HL-60 (cell line): ENCODE measurements around the gene KY.

Source experiments
- DNase-seq, 2 experiments: peaks; one replicate each; pipeline ENCODE4 v3.0.0-alpha.2; 2010 to 2020; ENCODE audit warnings: low read depth in 1 of 2, low spot score in 1 of 2
- H3K27ac ChIP-seq: fragments of 250-450 bp; sonication (Bioruptor Pico); replicated peaks from 2 replicates; pipeline ENCODE4 v1.5.1; 2020; ENCODE audit warnings: mild to moderate bottlenecking, moderate library complexity
- H3K27me3 ChIP-seq: fragments of 250-450 bp; sonication (Bioruptor Pico); 2 replicates; pipeline ENCODE4 v1.5.1; 2021; ENCODE audit warnings: mild to moderate bottlenecking, moderate library complexity; ENCODE audit not compliant: insufficient read depth, poor library complexity, severe bottlenecking
- H3K4me3 ChIP-seq: replicated peaks from 2 replicates; pipeline ENCODE4 v1.5.1; 2011; ENCODE audit warnings: mild to moderate bottlenecking, control low read depth, low read length; ENCODE audit not compliant: insufficient read depth
- GABPA ChIP-seq: IDR thresholded peaks from 2 replicates; pipeline ENCODE4 v1.6.1; 2012; ENCODE audit warnings: low read depth
- POLR2AphosphoS5 ChIP-seq: IDR thresholded peaks from 2 replicates; pipeline ENCODE4 v1.6.1; 2012; ENCODE audit warnings: low read depth
- REST ChIP-seq: IDR thresholded peaks from 2 replicates; pipeline ENCODE4 v1.6.1; 2012; ENCODE audit warnings: low read depth; ENCODE audit not compliant: insufficient replicate concordance
- SPI1 ChIP-seq: IDR thresholded peaks from 2 replicates; pipeline ENCODE4 v1.6.1; 2012; ENCODE audit warnings: low read depth, mild to moderate bottlenecking, borderline replicate concordance
- TF ChIP-seq, protein P1 (sequence below): IDR thresholded peaks from one replicate; pipeline ENCODE4 v1.5.1; 2011; ENCODE audit warnings: low read length, control low read depth, inconsistent platforms; ENCODE audit not compliant: insufficient read depth

The KY gene

DNA sequence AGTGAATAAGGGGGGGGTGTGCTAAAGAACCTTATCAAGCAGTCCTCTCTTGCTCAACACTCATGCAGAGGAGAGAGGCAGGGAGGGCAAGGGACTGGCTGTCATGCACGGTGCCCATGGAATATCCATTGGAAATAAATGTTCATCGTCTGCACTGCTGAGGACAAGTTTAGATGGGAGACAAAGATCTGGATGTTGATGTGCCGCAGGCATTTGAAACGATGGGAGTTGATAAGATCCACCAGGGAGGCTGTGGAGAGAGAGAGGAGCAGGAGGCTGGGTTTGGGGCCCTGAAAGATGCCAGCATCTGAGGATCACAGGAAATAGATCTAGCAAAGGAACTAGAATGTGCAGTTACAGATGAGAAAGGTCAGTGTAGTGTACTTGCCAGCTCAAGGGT, 88.8 kb downstream of the KY start:
- Histone ChIP-seq H3K4me3 (no peak overlapping the region), H3K27me3 (no peaks in the 10 kb centered on the region), H3K27ac (no peak overlapping the region)
- no peak for TF ChIP-seq REST
- TF ChIP-seq, protein P1, sequence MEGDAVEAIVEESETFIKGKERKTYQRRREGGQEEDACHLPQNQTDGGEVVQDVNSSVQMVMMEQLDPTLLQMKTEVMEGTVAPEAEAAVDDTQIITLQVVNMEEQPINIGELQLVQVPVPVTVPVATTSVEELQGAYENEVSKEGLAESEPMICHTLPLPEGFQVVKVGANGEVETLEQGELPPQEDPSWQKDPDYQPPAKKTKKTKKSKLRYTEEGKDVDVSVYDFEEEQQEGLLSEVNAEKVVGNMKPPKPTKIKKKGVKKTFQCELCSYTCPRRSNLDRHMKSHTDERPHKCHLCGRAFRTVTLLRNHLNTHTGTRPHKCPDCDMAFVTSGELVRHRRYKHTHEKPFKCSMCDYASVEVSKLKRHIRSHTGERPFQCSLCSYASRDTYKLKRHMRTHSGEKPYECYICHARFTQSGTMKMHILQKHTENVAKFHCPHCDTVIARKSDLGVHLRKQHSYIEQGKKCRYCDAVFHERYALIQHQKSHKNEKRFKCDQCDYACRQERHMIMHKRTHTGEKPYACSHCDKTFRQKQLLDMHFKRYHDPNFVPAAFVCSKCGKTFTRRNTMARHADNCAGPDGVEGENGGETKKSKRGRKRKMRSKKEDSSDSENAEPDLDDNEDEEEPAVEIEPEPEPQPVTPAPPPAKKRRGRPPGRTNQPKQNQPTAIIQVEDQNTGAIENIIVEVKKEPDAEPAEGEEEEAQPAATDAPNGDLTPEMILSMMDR = no peak
- TF ChIP-seq GABPA = no peak
- TF ChIP-seq POLR2AphosphoS5 = no peak
- TF ChIP-seq SPI1 = no peak
- no peak for DNase-seq

DNA sequence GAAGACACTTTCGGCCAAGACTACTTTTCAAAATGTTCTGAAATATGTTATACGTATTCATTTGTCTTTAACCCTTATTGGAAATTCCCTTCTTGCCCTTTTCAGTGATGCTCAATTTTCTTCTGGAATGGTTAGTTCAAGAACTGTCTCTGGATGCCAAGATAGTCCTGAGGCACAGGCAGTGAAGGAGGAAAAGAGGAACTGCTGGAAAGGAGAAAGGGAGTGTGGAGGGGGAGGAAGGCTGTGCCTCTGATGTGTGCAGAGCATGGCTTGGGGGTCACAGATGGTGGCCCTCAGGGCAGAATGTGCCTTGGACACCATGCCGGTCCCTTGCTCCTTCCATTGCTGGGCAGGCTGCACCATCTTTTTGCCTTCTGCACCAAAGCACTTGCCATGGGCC, 91.2 kb downstream of the KY start:
- H3K27me3 ChIP-seq = no peaks in the 10 kb centered on the region
- H3K27ac ChIP-seq = no peak overlapping the region
- no peak for DNase-seq
- peak; percentile 93 for TF ChIP-seq SPI1
- TF ChIP-seq REST = no peak
- H3K4me3 ChIP-seq = no peak overlapping the region
